HG03025 (cell line): ENCODE measurements around the gene HEATR5A.
"Not testable (repeated sequence)": the region's sequence is repeated elsewhere in the genome, so short reads cannot be mapped to it uniquely, and the experiment has no call there.

Experiments used
- ATAC-seq: cut with Tn5 transposase; IDR thresholded peaks from one replicate; pipeline ENCODE4 v1.9.1; 2021; ENCODE audit warnings: mild to moderate bottlenecking, moderate library complexity; ENCODE audit not compliant: unreplicated experiment, low FRiP score

The HEATR5A gene

DNA sequence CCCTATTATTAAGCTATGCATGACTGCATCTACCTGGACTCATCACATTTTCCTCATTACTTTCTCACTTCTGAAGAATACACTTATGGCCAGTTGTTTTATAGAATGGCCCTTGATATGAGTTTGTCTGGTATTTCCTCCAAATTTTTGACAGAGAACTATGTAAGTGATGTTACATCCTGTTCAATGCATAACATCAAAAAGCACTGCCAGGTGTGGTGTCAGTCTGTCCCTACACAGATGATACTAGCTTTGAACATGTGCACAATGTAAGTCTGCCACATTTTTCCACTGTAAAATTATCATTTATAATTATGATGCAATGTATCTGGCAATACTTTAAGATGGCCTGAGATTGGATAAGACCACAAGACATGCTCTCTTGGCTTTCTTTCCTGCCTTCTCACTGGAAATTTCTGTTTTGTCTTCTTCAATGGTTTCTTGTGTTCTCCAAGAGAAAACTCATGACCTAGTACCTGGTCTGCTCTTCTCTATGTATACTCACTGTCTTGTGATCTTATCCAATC is 28.3 kb downstream of the HEATR5A start:
- no peak for ATAC-seq

DNA sequence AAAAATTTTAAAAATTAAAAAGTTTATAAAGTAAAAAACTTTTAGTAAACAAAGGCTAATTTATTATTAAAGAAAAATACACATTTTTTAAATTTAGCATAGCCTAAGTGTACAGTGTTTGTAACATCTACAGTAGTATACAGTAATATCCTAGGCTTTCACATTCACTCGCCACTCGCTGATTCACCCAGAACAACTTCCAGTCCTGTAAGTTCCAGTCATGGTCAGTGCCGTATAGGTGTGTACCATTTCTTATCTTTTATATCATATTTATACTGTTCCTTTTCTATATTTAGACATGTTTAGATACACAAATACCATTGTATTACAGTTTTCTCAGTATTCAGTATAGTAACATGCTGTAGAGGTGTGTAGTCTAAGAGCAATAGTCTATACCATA is 28.9 kb downstream of the HEATR5A start:
- ATAC-seq = no peak

DNA sequence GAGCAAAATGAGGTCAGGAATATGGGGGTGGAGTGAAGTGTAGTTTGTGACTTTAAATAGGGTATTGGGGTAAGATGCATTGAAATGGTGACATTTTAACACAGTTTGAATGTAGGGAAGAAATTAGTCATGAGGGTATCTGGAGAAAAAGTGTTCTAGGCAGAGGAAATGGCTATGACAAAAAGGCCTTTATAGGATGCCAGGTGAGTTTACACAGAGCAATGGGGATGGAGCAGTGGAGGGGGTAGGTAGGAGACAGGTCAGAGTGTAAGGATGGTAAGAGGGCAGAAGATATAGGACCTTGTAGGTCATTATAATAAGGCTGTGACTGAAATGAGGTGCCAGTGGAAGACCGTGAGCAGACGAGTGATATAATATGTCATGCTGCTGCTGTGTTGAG is 30.4 kb downstream of the HEATR5A start:
- no peak for ATAC-seq

DNA sequence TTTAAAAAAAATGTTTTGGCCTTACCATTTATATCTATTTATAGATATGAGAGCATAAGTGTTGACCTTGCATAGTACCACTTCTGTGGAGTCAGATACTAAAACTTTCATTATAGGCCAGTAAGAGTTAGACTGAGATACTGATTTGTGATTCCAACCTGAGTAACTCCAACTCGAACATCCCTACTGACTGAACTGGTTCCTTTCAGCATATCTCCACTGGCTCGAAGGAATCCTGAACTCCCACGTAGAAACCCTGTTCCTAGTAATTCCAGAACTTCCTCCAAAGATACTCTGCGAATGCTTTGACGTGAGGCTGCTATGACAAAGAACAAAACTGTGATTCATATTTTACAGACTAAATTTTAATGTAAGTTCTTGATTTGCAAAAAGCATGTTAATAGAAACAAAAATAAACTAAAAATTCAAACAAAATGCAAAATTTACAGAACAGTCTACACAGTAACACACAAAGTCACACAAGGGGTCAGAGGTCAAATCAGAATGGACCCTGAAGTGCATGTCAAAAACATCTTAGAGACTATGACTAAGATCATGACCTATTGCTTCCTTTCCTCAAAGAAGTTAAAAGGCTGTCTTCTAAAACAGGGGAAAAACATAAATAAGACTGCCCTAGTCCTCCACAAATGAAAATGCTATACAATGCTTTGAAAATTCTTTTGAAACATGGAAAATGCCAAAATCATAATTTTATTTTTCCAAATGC is 31.5 kb downstream of the HEATR5A start:
- ATAC-seq = no peak

DNA sequence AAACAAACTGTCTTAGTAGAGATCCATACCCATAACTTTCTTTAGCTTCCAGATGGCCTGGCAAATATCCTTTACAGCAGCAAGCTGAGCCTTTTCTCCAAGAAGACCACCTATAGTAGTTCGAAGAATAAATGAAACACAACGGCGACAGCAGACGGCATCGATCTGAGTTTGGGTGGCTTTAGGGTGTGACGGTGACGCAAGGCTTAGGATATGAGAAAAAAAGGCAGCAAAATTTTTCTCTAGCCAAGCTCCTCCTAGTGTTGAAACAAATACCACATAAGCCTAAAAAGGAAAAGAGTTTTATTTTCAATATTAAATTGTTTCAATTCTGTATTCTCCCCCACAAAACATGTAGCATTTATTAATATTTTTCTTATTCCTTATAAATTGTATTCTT is 33.3 kb downstream of the HEATR5A start:
- no peak for ATAC-seq

DNA sequence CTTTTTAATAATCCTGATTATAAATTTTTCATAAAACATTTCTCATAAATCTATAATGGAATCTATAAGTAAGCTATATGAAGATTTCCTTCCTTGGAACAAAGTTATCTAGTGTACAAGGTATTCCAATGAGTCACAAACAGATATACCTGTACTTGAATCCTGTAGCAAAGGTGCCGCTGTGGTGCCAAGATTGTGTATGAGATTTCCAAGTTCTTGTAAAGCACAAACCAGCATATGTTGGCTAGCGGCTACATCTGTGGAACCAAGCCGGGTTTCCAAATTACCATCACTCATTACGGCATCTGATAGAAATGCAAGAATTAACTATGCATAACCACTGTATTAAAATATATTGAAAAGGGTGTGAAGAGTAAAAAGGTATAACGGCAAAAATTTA is 34.1 kb downstream of the HEATR5A start:
- ATAC-seq = no peak

DNA sequence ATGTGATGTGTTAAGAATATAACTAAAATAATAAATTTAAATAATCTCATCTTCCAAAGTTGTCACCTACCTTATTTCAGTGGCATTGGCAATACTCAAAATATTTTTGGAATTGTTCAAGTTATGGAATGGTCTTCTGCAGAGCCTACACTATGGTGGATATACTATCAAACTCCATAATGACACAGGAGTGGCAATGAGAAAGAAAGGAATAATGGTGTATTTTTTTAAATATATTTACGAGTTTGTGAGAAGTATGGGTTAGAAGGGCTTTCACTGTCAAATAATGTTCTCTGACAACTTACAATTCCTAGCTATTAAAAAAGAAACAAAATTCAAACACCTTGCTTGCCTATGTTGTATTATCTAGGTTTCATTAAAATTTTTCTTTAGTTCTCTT is 38.1 kb downstream of the HEATR5A start:
- ATAC-seq = no peak

DNA sequence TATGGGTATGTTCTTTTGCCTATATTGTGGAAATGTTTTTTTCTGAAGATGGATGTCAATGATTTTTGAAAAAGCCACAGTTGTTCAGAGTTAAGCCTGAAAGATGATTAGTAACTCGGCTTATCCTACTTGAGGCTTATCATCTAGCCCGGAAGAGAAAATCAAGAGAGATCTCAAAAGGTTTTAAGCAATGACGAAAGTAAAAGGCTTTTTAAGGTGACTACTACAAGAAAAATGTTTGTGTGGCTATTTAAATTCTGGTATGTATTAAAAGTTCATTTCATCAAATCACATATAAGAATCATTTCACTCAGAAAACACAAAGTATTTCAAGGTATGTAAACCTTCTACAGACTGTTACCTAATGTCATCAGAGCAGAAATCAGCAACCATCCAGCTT is 40.2 kb downstream of the HEATR5A start:
- no peak for ATAC-seq

DNA sequence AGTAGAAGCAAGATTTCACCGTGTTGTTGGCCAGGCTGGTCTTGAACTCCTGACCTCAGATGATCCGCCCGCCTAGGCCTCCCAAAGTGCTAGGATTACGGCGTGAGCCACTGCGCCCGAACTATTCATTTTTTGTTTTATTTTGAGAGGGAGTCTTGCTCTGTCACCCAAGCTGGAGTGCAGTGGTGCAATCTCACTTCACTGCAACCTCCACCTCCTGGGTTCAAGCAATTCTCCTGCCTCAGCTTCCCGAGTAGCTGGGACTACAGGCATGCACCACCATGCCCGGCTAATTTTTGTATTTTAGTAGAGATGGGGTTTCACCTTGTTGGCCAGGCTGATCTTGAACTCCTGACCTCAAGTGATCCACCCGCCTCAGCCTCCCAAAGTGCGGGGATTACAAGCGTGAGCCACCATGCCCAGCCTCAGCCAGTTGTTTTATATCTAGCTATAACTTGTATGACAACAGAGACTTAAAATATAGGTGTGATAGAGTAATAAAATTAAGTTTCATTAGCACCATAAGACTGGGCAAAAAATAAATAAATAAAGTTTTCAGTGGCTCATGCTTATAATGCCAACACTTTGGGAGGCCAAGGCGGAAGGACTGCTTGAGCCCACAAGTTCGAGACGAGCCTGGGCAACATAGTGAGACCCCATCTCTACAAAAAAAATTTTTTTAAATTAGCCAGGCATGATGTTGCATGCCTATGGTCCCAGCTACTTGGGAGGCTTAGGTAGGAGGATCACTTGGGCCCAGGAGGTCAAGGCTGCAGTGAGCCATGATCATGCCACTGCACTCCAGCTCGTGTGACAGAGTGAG is 41.0 kb downstream of the HEATR5A start:
- ATAC-seq = not testable (repeated sequence)

DNA sequence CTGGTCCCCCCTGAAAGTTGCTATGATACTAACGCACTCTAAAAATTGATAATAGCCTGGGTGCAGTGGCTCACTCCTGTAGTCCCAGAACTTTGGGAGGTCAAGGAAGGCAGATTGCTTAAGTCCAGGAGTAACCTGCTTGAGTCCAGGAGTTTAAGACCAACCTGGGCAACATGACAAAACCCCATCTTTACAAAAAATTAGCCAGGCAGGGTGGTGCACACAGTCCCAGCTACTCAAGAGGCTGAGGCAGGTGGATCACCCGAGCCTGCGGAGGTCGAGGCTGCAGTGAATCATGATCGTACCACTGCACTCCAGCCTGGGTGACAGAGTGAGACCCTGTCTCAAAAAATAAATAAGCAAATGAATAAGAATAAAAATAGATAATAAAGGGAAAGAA is 42.9 kb downstream of the HEATR5A start:
- no peak for ATAC-seq

DNA sequence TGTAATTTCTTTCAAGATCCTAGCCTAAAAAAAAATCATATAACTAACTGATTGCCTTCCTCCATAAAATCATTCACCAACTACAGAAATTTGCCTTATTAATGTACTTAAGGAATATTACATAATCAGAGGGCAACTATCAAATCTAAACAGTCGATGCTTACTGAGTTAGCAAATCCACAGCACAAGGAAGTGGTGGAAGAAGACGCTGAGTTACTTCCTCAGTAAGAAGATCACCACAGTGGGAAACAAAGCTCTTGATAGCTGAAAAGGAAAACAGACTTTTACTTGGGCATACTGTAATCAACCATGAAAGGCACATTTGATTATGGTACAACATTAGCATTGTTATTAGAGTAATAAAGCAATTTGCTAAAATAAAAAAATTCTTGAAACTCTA is 48.7 kb downstream of the HEATR5A start:
- ATAC-seq = no peak

DNA sequence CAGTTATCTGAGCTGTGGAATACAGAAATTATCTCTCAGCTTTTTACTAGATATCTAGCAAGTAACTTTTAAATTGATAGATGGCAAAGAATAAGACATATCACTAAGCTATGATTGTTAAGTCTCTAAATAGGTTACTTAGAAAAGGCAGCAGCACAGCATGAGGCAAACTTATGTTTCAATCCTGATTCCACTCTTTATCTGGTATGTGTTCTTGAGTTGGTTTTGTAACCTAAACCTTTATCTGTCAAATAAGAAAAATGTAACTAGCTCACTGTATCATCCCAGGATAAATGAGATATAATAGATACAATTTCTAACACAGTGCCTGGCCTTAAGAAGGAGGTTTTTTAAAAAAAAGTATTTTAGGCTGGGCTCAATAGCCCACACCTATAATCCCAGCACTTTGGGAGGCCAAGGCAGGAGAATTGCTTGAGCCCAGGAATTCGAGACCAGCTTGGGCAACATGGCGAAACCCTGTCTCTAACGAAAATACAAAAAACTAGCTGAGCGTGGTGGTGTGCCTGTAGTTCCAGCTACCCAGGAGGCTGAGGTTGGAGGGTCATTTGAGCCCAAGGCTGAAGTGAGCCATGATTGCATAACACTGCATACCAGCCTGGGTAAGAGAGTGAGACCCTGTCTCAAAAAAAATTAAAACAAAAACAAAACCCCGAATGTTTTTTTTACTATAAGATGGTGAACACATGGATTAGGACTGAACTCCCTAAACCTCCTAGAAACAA is 56.8 kb downstream of the HEATR5A start:
- ATAC-seq = no peak

DNA sequence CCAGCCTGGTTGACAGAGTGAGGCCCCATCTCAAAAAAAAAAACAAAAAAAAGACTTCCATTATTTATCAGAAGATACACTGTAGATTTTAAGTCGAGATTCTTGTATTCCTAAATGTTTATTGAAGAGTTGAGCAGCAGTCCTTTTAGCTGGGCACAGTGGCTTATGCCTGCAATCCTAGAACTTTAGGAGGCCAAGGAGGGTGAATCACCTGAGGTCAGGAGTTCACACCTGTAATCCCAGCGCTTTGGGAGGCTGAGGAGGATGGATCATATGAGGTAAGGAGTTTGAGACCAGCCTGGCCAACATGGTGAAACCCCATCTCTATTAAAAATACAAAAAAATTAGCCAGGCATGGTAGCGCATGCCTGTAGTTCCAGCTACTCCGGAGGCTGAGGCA is 57.6 kb downstream of the HEATR5A start:
- no peak for ATAC-seq

DNA sequence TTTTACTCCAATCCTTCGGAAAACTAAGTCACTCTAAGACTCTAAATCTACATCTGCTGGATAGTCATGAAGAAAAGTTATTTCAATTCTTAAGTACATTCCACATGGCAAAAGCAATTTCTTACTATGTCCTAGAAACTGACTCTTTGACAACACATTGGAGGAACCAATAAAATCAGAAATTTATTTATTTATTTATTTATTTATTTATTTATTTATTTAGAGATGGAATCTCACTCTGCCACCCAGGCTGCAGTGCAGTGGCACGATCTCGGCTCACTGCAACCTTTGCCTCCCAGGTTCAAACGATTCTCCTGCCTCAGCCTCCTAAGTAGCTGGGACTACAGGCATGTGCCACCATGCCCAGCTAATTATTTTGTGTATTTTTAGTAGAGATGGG is 58.6 kb downstream of the HEATR5A start:
- ATAC-seq = not testable (repeated sequence)

DNA sequence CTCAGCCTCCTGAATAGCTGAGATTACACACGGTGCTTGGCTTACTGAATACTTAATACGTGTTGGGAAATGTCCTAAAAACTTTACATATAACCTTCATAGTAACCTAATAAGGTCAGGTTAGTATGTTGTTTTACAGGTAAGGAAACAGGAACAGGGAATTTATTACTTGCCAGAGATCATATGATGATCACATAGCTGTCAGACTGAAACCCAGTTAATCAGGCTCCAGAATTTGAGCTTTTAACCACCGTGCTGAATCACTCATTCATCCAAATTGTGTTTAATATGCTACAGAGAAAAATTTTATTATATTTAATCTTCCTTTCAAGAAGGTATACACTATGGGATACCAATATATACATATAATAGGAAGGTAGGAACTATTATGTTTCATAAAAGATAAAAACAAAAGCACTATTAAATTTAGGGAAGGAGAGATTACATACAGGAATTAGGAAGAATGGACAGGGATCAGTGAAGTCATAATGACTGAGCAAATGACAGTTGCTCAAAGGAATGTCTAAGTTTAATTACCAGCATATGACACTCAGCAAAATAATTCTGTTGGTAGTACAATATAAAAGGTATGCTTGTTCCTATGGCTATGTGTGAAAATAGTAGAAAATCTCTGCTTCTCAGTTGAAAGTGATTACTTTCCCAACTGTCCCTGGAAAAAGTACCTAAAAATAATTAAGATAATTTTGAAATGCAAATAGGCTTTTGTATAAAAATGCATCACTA is 59.3 kb downstream of the HEATR5A start:
- no peak for ATAC-seq

DNA sequence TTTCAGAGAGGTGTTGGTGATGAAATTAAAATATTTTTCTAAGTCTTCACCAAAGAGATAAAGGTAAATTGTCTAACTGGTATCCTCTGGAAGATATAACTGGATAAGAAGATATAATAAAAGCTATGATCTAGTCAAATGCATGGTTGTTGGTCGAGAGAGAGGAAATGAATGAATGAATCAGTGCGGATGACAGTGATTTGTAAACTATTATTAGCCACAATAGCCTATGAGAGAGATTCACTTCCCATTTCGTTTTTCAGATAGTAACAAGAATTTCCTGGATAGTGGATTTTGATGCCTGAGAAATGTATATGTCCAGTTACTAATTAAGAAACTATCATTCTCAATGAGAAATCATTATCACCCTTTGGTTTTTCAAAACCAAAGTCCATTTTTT is 63.1 kb downstream of the HEATR5A start:
- no peak for ATAC-seq

DNA sequence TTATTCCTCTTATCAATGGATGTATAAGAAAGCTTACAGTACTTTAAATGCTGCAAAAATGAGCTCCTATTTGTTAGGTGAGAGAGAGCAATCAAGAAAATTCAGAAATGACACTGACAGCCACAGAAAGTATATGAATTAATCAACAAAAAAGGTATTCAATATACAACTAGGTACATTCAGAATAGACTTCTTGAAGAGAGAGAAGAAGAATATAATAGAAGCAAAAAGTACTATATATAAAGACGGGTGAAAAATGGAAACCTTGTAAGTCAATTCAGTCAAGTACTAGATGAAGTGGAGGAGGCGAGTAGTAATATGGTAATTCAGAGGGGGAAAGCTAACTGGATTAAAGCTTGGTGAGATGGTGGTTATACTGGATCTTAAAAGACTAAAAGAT is 74.3 kb downstream of the HEATR5A start:
- ATAC-seq = no peak

DNA sequence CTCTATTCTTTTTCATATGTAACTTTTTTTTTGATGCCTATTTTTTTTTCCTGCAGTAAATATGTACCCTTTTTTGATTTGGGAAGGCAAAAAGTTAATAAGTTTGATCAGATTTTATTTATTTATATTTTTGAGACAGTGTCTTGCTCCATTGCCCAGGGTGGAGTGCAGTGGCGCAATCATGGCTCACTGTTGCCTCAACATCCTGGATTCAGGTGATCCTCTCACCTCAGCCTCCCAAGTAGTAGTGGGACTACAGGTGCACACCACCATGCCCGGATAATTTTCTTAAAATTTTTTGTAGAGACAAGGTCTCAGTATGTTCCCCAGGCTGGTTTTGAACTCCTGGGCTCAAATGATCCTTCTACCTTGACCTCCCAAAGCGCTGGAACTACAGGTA is 79.1 kb downstream of the HEATR5A start:
- no peak for ATAC-seq

DNA sequence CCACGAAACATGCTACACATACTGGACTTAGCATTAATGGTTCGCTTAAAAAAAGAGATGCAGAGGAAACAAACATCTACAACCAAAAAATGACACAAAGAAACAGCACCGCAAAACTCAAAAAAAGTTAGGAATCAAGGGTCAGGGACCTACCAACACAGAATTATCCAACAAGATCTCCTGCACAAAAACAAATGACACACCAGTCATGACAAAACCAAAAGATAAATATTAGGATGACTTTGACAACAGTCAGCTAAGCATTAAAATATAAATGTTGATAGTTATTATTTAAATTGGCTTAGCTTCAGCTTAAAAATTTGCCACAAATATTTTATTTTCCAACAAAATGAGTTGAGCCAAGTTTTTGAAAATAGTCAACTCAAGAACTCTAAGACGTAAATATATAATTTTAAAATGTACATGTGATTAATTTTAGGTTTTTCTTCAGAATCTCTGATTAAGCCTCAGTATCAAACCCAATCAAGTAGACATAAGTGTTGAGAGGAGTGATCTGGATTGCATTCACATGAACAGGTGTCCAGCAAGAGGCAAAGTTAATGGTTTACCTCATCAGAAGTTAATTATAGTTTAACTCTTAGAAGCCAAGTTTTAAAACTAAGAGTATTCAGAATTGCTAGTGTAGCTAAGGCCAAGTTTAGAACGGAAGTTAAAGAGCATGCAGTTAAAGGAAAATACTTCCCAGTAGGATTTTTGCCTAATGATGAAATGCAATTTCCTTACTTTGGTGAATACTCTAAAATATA is 79.9 kb downstream of the HEATR5A start:
- ATAC-seq = no peak

DNA sequence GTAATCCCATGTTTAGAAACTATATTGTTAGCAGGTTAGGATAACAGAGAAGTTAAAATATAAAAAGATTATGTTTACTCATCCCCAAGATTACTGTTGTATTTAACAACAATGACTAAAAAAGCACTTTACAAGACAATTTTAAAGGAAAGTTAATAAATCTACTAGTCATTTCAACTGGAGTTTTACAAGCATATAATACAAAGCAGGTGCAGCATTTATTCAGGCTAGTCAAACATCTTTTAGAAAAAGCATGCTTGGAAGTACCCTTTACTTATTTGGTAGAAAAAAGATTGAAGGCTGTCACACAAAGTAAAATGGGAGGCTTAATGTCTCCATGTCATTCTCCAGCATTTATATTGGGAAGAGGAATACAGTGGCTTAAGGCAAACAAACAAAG is 80.6 kb downstream of the HEATR5A start:
- no peak for ATAC-seq
